Mesodermal cell (in vitro differentiated cells): ENCODE data around the gene OCEL1.

Source experiments
- H3K27ac ChIP-seq: 2 replicates; pipeline ENCODE4 v1.7.0; 2013; ENCODE audit warnings: mild to moderate bottlenecking, low read depth, low read length, moderate library complexity; ENCODE audit not compliant: severe bottlenecking
- H3K36me3 ChIP-seq: 2 replicates; pipeline ENCODE4 v1.7.1; 2013; ENCODE audit warnings: mild to moderate bottlenecking, low read length, moderate library complexity; ENCODE audit not compliant: control insufficient read depth, insufficient read depth
- H3K4me1 ChIP-seq: one replicate; pipeline ENCODE4 v1.7.1; 2013; ENCODE audit warnings: mild to moderate bottlenecking, low read length; ENCODE audit not compliant: insufficient read depth, control insufficient read depth, poor library complexity, severe bottlenecking
- H3K4me3 ChIP-seq: 2 replicates; pipeline ENCODE4 v1.7.0; 2013; ENCODE audit warnings: low read length, control low read depth, mild to moderate bottlenecking; ENCODE audit not compliant: insufficient read depth, poor library complexity, severe bottlenecking; ENCODE audit errors: extremely low read depth
- H3K9me3 ChIP-seq: 2 replicates; pipeline ENCODE4 v1.7.1; 2013; ENCODE audit warnings: mild to moderate bottlenecking, low read length, moderate library complexity; ENCODE audit not compliant: control insufficient read depth
- WGBS, 2 experiments: methylation state at CpG; one replicate each; pipeline ENCODE4 v1.1.5; 2013; ENCODE audit warnings: missing lambda C conversion rate in 2 of 2; ENCODE audit not compliant: insufficient coverage in 2 of 2; 5-methylcytosine and 5-hydroxymethylcytosine counted together

OCEL1 gene

GRCh38 chr19:17242431-17243208 is 16.6 kb downstream of the OCEL1 start:
- Histone ChIP-seq H3K27ac (no peak overlapping the region), H3K9me3 (no peaks in the 10 kb centered on the region), H3K4me3 (peak overlapping the region; percentile 90), H3K4me1 (peaks cover 12% of the 10 kb centered on the region), H3K36me3 (peaks cover 30% of the 10 kb centered on the region)
- 73 to 81% methylated on average over 3 to 5 of the region's 8 CpGs for WGBS, 2 experiments

GRCh38 chr19:17243211-17243829 is 17.3 kb downstream of the OCEL1 start:
- Histone ChIP-seq H3K9me3 (no peaks in the 10 kb centered on the region), H3K4me1 (peaks cover 12% of the 10 kb centered on the region), H3K36me3 (peaks cover 23% of the 10 kb centered on the region), H3K27ac (peak overlapping the region; percentile 49), H3K4me3 (peak overlapping the region; percentile 90)
- 20 to 23% methylated on average over 5 to 7 of the region's 8 CpGs for WGBS, 2 experiments

GRCh38 chr19:17243830-17244617 is 18.0 kb downstream of the OCEL1 start:
- no peaks in the 10 kb centered on the region for H3K9me3 ChIP-seq
- peak overlapping the region; percentile 90 for H3K4me3 ChIP-seq
- peaks cover 17% of the 10 kb centered on the region for H3K4me1 ChIP-seq
- peaks cover 18% of the 10 kb centered on the region for H3K36me3 ChIP-seq
- WGBS, 2 experiments: 1% methylated on average over 42 to 45 of the region's 52 CpGs
- H3K27ac ChIP-seq: peak overlapping the region; percentile 49

GRCh38 chr19:17244618-17245534 is 18.9 kb downstream of the OCEL1 start:
- Histone ChIP-seq H3K9me3 (no peaks in the 10 kb centered on the region), H3K4me1 (peaks cover 20% of the 10 kb centered on the region), H3K4me3 (peak overlapping the region; percentile 90), H3K36me3 (peaks cover 16% of the 10 kb centered on the region), H3K27ac (peak overlapping the region; percentile 49)
- 0 to 1% methylated on average over 70 to 94 of the region's 100 CpGs for WGBS, 2 experiments

GRCh38 chr19:17245535-17245984 is 19.5 kb downstream of the OCEL1 start, which contains the start of gene NR2F6:
TSS of gene NR2F6 (minus strand) at chr19:17245919. CDS start at chr19:17245220, 699 bp downstream.
- Histone ChIP-seq H3K4me1 (peaks cover 20% of the 10 kb centered on the region), H3K36me3 (peaks cover 9% of the 10 kb centered on the region), H3K4me3 (peak within 1 kb of the TSS; percentile 90), H3K9me3 (no peaks in the 10 kb centered on the region), H3K27ac (peak within 1 kb of the TSS; percentile 83)
- WGBS, 2 experiments: 0 to 1% methylated on average over 27 to 38 of the region's 72 CpGs

GRCh38 chr19:17246681-17247425 is 20.8 kb downstream of the OCEL1 start:
- 15 to 20% methylated on average over 18 to 20 of the region's 21 CpGs for WGBS, 2 experiments
- peak overlapping the region; percentile 83 for H3K27ac ChIP-seq
- H3K4me1 ChIP-seq: peaks cover 20% of the 10 kb centered on the region
- H3K36me3 ChIP-seq: no peaks in the 10 kb centered on the region
- peak overlapping the region; percentile 41 for H3K4me3 ChIP-seq
- no peaks in the 10 kb centered on the region for H3K9me3 ChIP-seq

GRCh38 chr19:17248011-17248776 is 22.2 kb downstream of the OCEL1 start:
- H3K27ac ChIP-seq: no peak overlapping the region
- peaks cover 10% of the 10 kb centered on the region for H3K4me1 ChIP-seq
- H3K36me3 ChIP-seq: no peaks in the 10 kb centered on the region
- WGBS, 2 experiments: 49 to 65% methylated on average over 13 to 21 of the region's 21 CpGs
- no peak overlapping the region for H3K4me3 ChIP-seq
- no peaks in the 10 kb centered on the region for H3K9me3 ChIP-seq

- H3K36me3 ChIP-seq: no peaks in the 10 kb centered on the region
- peaks cover 7% of the 10 kb centered on the region for H3K4me1 ChIP-seq
- 93 to 99% methylated on average over 8 to 12 of the region's 15 CpGs for WGBS, 2 experiments
- H3K4me3 ChIP-seq: no peak overlapping the region
- no peaks in the 10 kb centered on the region for H3K9me3 ChIP-seq
- H3K27ac ChIP-seq: no peak overlapping the region
Measured at GRCh38 chr19:17249887-17250548, 24.0 kb downstream of the OCEL1 start.

GRCh38 chr19:17254636-17255035 is 28.6 kb downstream of the OCEL1 start:
- no peaks in the 10 kb centered on the region for H3K4me1 ChIP-seq
- 85 to 94% methylated on average over 7 to 10 of the region's 10 CpGs for WGBS, 2 experiments
- H3K27ac ChIP-seq: no peak overlapping the region
- H3K4me3 ChIP-seq: no peak overlapping the region
- H3K9me3 ChIP-seq: no peaks in the 10 kb centered on the region
- peaks cover 4% of the 10 kb centered on the region for H3K36me3 ChIP-seq
